NCI-H1417 treated with DMSO at 0.1 percent for 48 hours (cell line): Measurements from ENCODE around the gene COL4A1.

Experiments used
- DNase-seq: peaks from one replicate; lab custom pipeline; 2025; lab: John Stamatoyannopoulos, UW

The COL4A1 gene

GRCh38 chr13:110217085-110217484 is 89.9 kb downstream of the COL4A1 start:
- no peak for DNase-seq

- DNase-seq: no peak
These were observed 90.4 kb downstream of the COL4A1 start for GRCh38 chr13:110216398-110217041.

GRCh38 chr13:110216006-110216397 is 91.0 kb downstream of the COL4A1 start:
- DNase-seq: no peak

- no peak for DNase-seq
These were observed 91.4 kb downstream of the COL4A1 start for GRCh38 chr13:110215606-110216005.

- DNase-seq: no peak
These were observed 92.3 kb downstream of the COL4A1 start for GRCh38 chr13:110214637-110215036.

GRCh38 chr13:110213461-110214074 is 93.4 kb downstream of the COL4A1 start:
- no peak for DNase-seq

- no peak for DNase-seq
These were observed 94.4 kb downstream of the COL4A1 start for GRCh38 chr13:110212529-110212928.

GRCh38 chr13:110211735-110212134 is 95.2 kb downstream of the COL4A1 start:
- no peak for DNase-seq

- no peak for DNase-seq
These were observed 95.9 kb downstream of the COL4A1 start for GRCh38 chr13:110211046-110211445.

- no peak for DNase-seq
These were observed 96.4 kb downstream of the COL4A1 start for GRCh38 chr13:110210604-110210985.

GRCh38 chr13:110209950-110210603 is 96.9 kb downstream of the COL4A1 start:
- no peak for DNase-seq

- DNase-seq: no peak
These were observed 98.8 kb downstream of the COL4A1 start for GRCh38 chr13:110208116-110208515.

GRCh38 chr13:110206996-110207395 is 100.0 kb downstream of the COL4A1 start:
- no peak for DNase-seq

- DNase-seq: no peak
These were observed 100.8 kb downstream of the COL4A1 start for GRCh38 chr13:110206185-110206584.

GRCh38 chr13:110201114-110201513 is 105.8 kb downstream of the COL4A1 start:
- DNase-seq: no peak

GRCh38 chr13:110200276-110200870 is 106.6 kb downstream of the COL4A1 start:
- DNase-seq: no peak

- no peak for DNase-seq
These were observed 107.7 kb downstream of the COL4A1 start for GRCh38 chr13:110199046-110199831.

- DNase-seq: no peak
These were observed 109.5 kb downstream of the COL4A1 start for GRCh38 chr13:110197471-110197870.

- DNase-seq: no peak
These were observed 109.9 kb downstream of the COL4A1 start for GRCh38 chr13:110197026-110197425.

GRCh38 chr13:110195547-110196485 is 111.1 kb downstream of the COL4A1 start:
- DNase-seq: no peak

- no peak for DNase-seq
These were observed 112.5 kb downstream of the COL4A1 start for GRCh38 chr13:110194451-110194850.
